Uterus (tissue), 4 donors: ENCODE data around the gene JAK3. TPM values are rescaled to one million over a fixed set of nuclear protein-coding genes. Genes with fewer than 3 reads are reported as not detected.

Source experiments
- DNase-seq, 2 donors: peaks; one replicate each; pipeline ENCODE4 v3.0.0-alpha.2; 2019 to 2020
- H3K27ac ChIP-seq, 2 donors: fragments of 200-600 bp; sonication (generic); 1 replicate in 1 of 2; 2 replicates in 1 of 2; pipeline ENCODE4 v1.5.1; 2016 to 2018
- H3K27me3 ChIP-seq, 2 donors: fragments of 200-600 bp; sonication (generic); one replicate each; pipeline ENCODE4 v1.5.1; 2018 to 2019; ENCODE audit warnings: control low read depth in 1 of 2
- H3K36me3 ChIP-seq, 2 donors: fragments of 200-600 bp; sonication (generic); one replicate each; pipeline ENCODE4 v1.5.1; 2019; ENCODE audit warnings: control low read depth in 1 of 2
- H3K4me1 ChIP-seq, 2 donors: fragments of 200-600 bp; sonication (generic); one replicate each; pipeline ENCODE4 v1.5.1; 2018 to 2019; ENCODE audit warnings: control low read depth in 1 of 2
- H3K4me3 ChIP-seq, 2 donors: fragments of 200-600 bp; sonication (generic); 1 replicate in 1 of 2; 2 replicates in 1 of 2; pipeline ENCODE4 v1.5.1; 2018 to 2019; ENCODE audit warnings: mild to moderate bottlenecking in 1 of 2
- H3K9me3 ChIP-seq, 2 donors: fragments of 200-600 bp; sonication (generic); one replicate each; pipeline ENCODE4 v1.5.1; 2019; ENCODE audit warnings: control low read depth in 1 of 2
- CTCF ChIP-seq, 4 experiments: fragments of 200-600 bp in 2 of 4; fragments of 450-650 bp in 2 of 4; sonication (generic) in 2 of 4; IDR thresholded peaks; one replicate each; pipeline ENCODE4 v1.5.1; 2016 to 2019; ENCODE audit warnings: antibody characterized with exemption in 4 of 4, mild to moderate bottlenecking in 2 of 4, moderate library complexity in 1 of 4
- POLR2A ChIP-seq, 2 donors: fragments of 450-650 bp; IDR thresholded peaks; one replicate each; pipeline ENCODE4 v1.6.1; 2016; ENCODE audit warnings: antibody characterized with exemption in 2 of 2, mild to moderate bottlenecking in 1 of 2, moderate library complexity in 1 of 2
- intact Hi-C: fragments of 100-400 bp; cut with DNase I; formaldehyde crosslinking; loops from one replicate; pipeline ENCODE4 v1.15.1; 2023; ENCODE audit warnings: low total_unique reads
- total RNA-seq, 4 donors: library from RNA; depleted of rRNA in 3 of 4; stranded (reverse); fragments of >200 nt in 3 of 4; gene quantifications; one replicate each; pipeline versions ENCODE4 v1.1.0 to v1.2.4, GENCODE V29; 2014 to 2023
- donor health status: DM: yes; HTN: yes; CAD: no.

JAK3 gene
- total RNA-seq, 4 donors from 2014 or later = under 0.01 to 8.1 (median 2.7) TPM

GRCh38 chr19:17886515-17886914 is 38.7 kb upstream of the JAK3 start:
- H3K27ac ChIP-seq = no peak overlapping the region
- H3K4me3 ChIP-seq = no peak overlapping the region
- DNase-seq = no peak
- no peaks in the 10 kb centered on the region for H3K36me3 ChIP-seq
- H3K9me3 ChIP-seq = no peaks in the 10 kb centered on the region
- no peaks in the 10 kb centered on the region for H3K4me1 ChIP-seq
- intact Hi-C loops = no loop called here
- no peaks in the 10 kb centered on the region for H3K27me3 ChIP-seq
- no peak for TF ChIP-seq POLR2A (IDR thresholded peaks at IDR 0.05)
- no peak for TF ChIP-seq CTCF (IDR thresholded peaks at IDR 0.05)

GRCh38 chr19:17883627-17884410 is 36.0 kb upstream of the JAK3 start:
- Histone ChIP-seq H3K9me3 (no peaks in the 10 kb centered on the region), H3K27ac (no peak overlapping the region), H3K36me3 (no peaks in the 10 kb centered on the region), H3K4me1 (no peaks in the 10 kb centered on the region), H3K4me3 (no peak overlapping the region), H3K27me3 (no peaks in the 10 kb centered on the region)
- TF ChIP-seq CTCF (IDR thresholded peaks at IDR 0.05) (no peak), POLR2A (IDR thresholded peaks at IDR 0.05) (no peak)
- intact Hi-C loops = no loop called here
- DNase-seq = no peak

GRCh38 chr19:17881701-17882100 is 33.9 kb upstream of the JAK3 start:
- Histone ChIP-seq H3K36me3 (no peaks in the 10 kb centered on the region), H3K4me1 (no peaks in the 10 kb centered on the region), H3K27ac (no peak overlapping the region), H3K4me3 (no peak overlapping the region), H3K27me3 (no peaks in the 10 kb centered on the region), H3K9me3 (no peaks in the 10 kb centered on the region)
- TF ChIP-seq CTCF (IDR thresholded peaks at IDR 0.05) (no peak), POLR2A (IDR thresholded peaks at IDR 0.05) (no peak)
- DNase-seq = no peak
- intact Hi-C loops = no loop called here

GRCh38 chr19:17879466-17879865 is 31.7 kb upstream of the JAK3 start:
- TF ChIP-seq POLR2A (IDR thresholded peaks at IDR 0.05) (no peak), CTCF (IDR thresholded peaks at IDR 0.05) (no peak)
- H3K4me3 ChIP-seq = no peak overlapping the region
- H3K9me3 ChIP-seq = no peaks in the 10 kb centered on the region
- no peak overlapping the region for H3K27ac ChIP-seq
- intact Hi-C loops = no loop called here
- no peaks in the 10 kb centered on the region for H3K36me3 ChIP-seq
- H3K4me1 ChIP-seq = no peaks in the 10 kb centered on the region
- DNase-seq = no peak
- peaks cover 3 to 5% of the 10 kb centered on the region in 2 donors for H3K27me3 ChIP-seq

- peaks cover 19 to 21% of the 10 kb centered on the region in 2 donors for H3K27me3 ChIP-seq
- H3K36me3 ChIP-seq = no peaks in the 10 kb centered on the region
- H3K27ac ChIP-seq = no peak overlapping the region
- no peaks in the 10 kb centered on the region for H3K4me1 ChIP-seq
- no peak overlapping the region for H3K4me3 ChIP-seq
- intact Hi-C loops = no loop called here
- H3K9me3 ChIP-seq = no peaks in the 10 kb centered on the region
- no peak for DNase-seq
- TF ChIP-seq POLR2A (IDR thresholded peaks at IDR 0.05) (no peak), CTCF (IDR thresholded peaks at IDR 0.05) (no peak)
Measured at GRCh38 chr19:17877696-17878095, 29.9 kb upstream of the JAK3 start.
